Stomach (tissue), 4 donors: ENCODE measurements around the gene SBSN.

Experiments used
- CTCF ChIP-seq, 7 experiments: fragments of 450-650 bp in 4 of 7; fragments of 200-600 bp in 3 of 7; sonication (generic) in 3 of 7; IDR thresholded peaks; one replicate each; pipeline ENCODE4 v1.5.1; 2016 to 2019; ENCODE audit warnings: antibody characterized with exemption in 7 of 7, control low read depth in 2 of 7, mild to moderate bottlenecking in 1 of 7
- POLR2A ChIP-seq, 4 donors: fragments of 450-650 bp; IDR thresholded peaks; one replicate each; pipeline ENCODE4 v1.6.1; 2016; ENCODE audit warnings: antibody characterized with exemption in 4 of 4, control low read depth in 2 of 4, mild to moderate bottlenecking in 1 of 4, moderate library complexity in 1 of 4
- POLR2AphosphoS5 ChIP-seq, 3 donors: sonication (generic); formaldehyde crosslinking; IDR thresholded peaks; one replicate each; pipeline ENCODE4 v1.6.1; 2016; ENCODE audit warnings: antibody characterized with exemption in 3 of 3

GRCh38 chr19:35491836-35492360 is 36.2 kb downstream of the SBSN start:
- TF ChIP-seq CTCF (IDR thresholded peaks at IDR 0.05) (no peak), POLR2AphosphoS5 (IDR thresholded peaks at IDR 0.05) (no peak), POLR2A (IDR thresholded peaks at IDR 0.05) (no peak)
